HL-60/S4 treated with retinoic acid at 250 ng/mL for 4 days and 3 days (cell line): ENCODE data around the gene PDIA6.
"Not testable (repeated sequence)": the region's sequence is repeated elsewhere in the genome, so short reads cannot be mapped to it uniquely, and the experiment has no call there.

ENCODE experiments used
- in situ Hi-C: fragments of 300-500 bp; cut with MboI; formaldehyde crosslinking; loops from 2 replicates; pipeline ENCODE4 v1.7.0; 2022; ENCODE audit warnings: low sequenced_read_pairs

PDIA6 gene

GRCh38 chr2:10813163-10814138, 866 bp upstream of the PDIA6 start:
- in situ Hi-C loops: not testable (repeated sequence)

- in situ Hi-C loops: no loop called here
Observed at GRCh38 chr2:10811517-10811916, 1.1 kb downstream of the PDIA6 start.

DNA sequence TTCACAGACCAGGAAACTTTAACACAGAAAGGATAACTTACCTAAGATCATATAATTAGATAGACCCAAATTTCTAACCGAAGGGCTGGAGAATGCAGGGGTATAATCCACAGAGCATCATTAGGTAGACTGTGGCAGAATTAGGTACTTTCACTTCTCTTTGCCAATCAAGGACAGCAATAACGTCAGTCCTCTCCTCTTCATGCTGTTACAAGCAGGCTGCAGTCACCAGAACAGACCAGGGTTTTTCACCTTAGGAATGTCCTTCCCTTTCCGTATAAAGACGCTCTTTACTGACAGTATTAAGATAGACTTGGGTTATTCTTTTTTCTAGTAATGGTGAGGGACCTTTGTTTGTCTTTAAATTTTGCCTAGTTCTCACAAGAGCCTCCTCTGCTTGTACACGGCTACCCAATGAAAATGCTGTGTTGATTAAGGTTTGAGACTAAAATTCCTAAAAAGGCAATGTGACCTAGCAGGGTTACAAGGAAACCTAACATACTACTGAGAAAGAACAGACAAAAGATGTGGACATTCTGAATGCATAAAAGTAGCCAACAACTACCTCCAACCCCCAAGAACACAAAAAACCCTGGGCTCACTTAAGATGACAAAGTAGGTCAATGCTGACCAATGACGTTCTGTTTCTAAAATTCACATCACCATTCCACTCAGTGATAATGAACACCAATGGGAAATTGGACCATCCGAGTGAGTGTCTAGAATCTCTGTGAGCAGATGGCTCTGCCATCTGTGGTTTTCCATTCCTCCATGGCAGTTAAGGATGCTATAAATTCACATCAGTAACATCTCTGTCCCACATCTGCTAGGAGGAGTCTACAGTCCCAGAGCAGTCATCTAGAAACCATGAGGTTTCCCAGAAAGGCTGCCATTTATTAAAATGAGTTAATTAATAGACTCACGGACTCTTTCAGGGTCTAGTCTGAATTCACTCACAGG, 2.1 kb downstream of the PDIA6 start:
- in situ Hi-C loops: no loop called here

- in situ Hi-C loops: no loop called here
Observed at GRCh38 chr2:10806543-10806942, 6.0 kb downstream of the PDIA6 start.

GRCh38 chr2:10805990-10806389, 6.6 kb downstream of the PDIA6 start:
- in situ Hi-C loops: not testable (repeated sequence)

GRCh38 chr2:10802657-10803056, 9.9 kb downstream of the PDIA6 start:
- in situ Hi-C loops: no loop called here

- in situ Hi-C loops: no loop called here
Observed at GRCh38 chr2:10800163-10800562, 12.4 kb downstream of the PDIA6 start.

DNA sequence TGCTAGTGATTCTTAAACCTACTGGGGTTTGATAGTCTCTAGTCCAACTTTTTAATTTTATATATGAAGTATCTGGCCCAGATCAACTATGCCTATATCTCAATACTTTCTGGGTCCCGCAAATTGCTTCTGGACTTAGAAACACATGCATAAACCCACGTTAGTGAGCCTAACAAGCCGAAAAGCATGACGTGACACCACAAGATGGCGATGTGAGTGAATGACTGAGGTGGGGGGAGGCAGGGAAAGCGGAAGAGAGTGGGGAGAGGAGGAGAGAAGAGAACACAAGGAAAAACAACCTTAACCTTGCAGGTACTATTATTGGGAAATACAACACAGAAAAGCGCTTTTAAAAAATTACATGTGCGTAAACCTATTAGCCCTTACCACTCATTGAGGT, 13.8 kb downstream of the PDIA6 start:
- in situ Hi-C loops: no loop called here

GRCh38 chr2:10796703-10797102, 15.9 kb downstream of the PDIA6 start:
- in situ Hi-C loops: no loop called here

DNA sequence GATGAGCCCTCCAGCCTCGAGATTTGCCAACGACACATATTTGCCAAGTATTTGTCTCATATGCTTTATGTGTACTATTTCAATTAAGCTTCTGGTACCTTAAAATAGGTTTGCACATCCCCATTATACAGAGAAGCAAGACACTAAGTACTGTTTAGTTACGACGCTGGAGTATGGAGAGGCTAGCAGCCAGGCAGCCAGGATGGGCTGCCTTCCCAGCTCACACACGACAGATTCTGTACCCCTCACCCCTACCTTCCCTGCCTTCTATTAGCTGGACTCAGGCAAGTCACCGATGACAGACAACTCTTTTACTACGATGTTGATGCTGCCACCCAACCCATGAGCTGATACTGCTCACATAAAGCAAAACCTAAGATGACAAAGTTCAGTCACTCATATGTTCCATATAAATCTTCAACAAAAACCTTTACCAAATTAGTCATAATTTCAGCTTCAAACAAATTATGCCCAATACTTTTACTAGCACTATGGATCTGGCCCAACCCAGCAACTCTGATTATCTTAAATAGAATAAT, 17.0 kb downstream of the PDIA6 start:
- in situ Hi-C loops: no loop called here

DNA sequence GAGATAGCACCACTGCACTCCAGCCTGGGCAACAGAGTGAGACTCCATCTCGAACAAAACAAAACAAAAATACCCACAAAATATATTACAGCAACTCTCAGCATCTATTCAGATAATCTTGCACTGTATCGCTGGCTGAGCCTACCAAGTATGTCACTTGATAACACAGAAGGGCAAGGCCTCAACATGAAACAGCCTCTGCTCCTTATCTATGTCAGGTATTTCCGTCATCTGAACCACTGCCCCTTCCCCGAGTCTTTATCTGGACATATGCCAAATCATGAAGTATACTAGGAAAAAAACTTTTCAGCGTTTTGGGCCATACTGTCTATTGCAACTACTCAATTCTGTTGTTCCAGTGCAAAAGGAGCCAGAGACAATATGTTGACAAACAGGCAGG, 17.7 kb downstream of the PDIA6 start:
- in situ Hi-C loops: no loop called here

DNA sequence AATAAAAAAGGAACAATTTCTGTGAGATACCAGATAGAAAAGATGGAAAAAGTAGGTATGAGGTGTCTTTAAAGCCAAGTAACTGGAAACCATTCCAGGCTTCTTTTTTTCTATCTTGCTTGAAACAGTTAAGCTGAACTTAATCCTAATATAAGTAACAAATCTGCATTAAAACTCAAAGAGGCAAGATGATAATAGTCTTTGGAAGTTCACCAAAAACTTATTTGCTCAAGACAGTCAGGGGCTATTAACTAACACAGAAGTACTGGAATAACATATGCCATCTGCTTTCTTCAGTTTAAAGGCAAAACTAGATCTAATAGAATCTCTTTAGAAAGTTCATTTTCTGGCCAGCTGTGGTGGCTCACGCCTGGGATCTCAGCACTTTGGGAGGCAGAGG, 18.8 kb downstream of the PDIA6 start:
- in situ Hi-C loops: no loop called here

DNA sequence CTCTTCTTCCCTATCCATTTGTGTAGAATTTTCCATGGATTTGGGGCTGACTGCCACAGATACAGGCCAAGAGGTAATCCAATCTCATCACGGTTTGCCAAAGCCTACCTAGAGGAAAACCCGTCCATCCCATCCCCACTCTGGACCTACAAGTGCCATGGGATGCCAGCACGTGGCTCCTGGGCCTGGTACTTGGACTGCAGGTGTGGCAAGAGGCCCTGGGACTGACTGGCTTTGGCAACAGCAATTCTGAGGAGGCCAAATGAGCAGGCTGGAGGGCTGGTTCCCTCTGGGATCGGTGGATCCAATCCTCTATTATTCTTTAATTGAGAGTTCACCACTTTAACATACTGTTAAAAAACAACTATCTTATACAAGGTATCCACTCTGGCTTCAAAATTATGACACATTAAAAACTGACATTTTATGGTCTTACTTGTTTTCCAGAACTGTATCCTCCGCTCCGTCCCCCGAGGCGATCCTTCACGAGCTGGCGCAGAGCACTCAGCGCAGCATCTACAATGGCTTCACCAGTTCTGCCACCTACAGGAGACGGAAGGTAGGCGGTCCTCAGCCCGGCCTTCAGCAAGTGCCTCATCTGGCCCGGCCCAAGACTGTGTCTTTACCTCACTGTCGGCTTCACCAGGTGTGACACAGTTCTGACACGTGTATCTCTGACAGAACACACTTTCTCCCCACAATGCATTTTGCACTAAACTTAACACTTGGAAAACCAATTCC, 19.8 kb downstream of the PDIA6 start:
- in situ Hi-C loops: no loop called here

DNA sequence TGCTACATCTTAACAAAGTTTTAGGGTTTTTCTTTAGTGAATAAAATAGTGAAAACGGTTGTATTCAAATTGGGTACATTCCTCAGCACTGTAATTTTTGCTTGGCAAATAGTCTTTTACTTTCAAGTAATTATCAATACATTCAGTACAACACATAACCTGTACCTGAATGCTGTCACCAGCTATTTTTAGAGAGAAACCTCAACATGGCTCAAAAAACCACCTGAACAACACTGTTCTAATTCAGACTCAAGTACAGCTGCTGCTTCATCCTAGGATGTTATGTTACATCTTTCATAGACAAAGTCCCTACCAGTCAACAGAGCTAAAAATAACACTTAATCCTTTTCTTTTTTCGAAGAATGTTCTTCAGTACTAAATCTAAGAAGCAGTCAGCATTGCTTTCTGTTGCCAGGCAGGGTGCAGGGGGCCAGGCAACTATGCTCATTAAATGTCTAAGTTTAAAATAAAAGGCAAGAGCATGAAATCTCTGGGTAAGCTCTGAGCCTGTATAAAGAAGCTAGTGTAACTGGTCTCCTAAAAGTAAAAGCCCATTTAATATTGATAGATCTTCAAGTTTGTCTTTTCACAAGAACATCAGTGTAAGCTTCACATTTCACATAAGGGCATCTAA, 20.5 kb downstream of the PDIA6 start:
- in situ Hi-C loops: no loop called here

DNA sequence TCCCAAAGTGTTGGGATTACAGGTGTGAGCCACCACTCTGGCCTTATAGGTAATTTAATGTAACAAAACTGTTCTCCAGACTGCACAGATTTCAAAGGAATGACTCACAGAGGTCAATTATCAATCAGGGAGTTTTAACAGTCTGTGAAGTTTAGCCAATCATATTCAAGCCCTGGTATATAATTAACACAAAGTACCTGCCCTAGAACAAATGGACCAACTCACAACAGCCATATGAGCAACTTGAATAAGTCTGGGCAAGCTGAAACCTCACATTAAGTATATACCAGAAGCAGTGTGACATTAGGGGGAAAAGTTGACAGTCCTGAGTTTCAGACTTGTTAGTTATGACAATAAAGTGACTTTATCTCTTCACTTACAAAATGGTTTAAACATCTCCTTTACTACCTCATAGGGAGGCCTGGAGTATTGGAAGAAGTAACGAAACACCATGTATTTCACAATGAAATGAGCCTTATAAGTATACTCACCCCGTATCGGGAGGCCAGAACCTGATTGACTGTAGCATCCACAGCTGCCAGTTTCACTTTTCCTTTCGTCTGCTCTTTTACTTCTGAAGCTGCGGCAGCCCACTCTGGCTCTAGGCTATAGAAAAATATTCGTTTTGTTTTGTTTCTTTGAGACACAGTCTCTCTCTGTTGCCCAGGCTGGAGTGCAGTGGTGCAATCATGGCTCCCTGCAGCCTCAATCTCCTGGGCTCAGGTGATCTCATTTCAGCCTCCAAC, 22.2 kb downstream of the PDIA6 start:
- in situ Hi-C loops: no loop called here

DNA sequence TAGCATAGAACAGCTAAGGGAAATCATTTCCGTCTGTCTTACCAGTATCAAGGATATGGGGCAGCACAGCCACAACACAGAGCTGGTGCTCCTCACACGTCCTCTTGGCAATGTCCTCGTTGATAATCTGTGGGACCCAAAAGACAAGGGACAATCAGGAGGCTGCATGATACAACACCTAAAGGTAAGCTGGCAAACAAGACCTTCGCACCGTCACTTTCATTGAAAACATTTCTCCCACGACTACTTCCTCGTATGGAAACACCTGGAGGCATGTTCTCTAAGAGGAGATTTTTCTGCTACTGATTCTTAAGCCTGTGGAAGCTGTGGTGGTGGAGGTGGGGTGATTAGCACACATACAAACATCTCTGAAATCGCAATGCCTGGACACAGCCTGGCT, 23.7 kb downstream of the PDIA6 start:
- in situ Hi-C loops: no loop called here

GRCh38 chr2:10787176-10787968, 25.2 kb downstream of the PDIA6 start:
- in situ Hi-C loops: no loop called here

DNA sequence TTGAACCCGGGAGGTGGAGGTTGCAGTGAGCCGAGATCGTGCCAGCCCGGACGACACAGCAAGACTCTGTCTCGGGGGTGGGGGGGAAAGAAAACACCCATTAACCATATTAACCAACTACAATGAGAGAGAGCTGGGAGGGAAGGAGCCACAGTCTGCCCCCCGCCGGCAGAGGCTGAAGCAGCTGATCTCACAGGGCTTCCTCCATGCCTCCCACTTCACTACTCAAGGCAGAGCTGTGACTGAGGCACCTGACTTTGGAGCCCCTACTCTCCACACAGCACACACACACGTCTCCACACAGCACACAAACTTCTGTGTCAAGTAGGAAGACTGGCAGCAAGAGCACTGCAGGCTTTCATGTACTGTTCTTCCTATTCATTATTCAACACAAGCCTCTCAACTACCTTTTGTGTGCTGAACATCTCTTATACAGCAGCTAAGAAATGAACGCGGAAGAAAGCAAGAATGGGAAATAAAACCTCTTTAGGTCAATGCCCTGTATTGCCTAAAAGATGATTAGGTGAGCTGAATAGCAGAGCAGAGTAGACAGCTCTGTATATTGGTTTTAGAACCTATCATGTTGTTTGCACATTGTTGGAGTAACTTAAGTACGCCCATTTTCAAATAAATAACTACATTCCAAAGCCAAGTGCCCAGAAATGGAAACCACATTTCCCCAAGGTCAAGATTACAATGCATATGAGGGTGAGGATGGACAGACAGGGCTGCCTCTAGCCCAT, 26.2 kb downstream of the PDIA6 start:
- in situ Hi-C loops: no loop called here
